ENCODE measurements around the gene GPI. TPM values are rescaled to one million over a fixed set of nuclear protein-coding genes. Genes with fewer than 3 reads are reported as not detected.

Gene GPI
- total RNA-seq, 1 experiment from 2014 or later, result 370 TPM

DNA sequence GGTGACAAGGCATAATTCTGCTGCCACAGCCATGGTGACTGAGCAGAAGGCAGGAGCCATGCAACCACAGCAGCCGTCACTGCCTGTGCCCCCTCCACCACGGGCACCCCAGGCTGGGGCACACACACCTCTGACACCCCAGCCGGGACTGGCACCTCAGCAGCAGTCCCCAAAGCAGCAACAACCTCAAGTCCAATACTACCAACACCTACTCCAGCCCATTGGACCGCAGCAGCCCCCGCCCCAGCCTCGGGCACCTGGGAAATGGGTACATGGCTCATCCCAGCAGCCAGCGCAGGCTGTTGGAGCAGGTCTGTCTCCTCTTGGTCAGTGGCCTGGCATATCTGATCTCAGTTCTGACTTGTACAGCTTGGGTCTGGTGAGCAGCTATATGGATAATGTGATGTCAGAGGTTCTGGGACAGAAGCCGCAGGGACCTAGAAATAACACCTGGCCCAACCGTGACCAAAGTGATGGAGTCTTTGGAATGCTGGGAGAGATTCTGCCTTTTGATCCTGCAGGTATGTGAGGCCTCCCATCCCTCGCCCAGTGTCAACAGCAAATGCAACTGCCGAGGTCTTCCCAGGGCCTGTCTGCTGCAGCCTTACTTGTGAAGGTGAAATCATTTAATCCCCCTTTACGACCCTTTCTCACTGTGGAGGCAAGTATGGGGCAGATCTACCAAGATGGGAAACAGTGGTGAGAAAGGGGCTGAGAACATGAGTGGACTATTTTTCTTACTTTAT, 22.9 kb upstream of the GPI start:
- no TSS peak for BruUV-seq (replicated peaks)
- Histone ChIP-seq H3K27ac (ENCODE audit: low read length) (no peak overlapping the region), H3K4me1 (ENCODE audit: control insufficient read depth, insufficient read depth, low read length) (no peaks in the 10 kb centered on the region), H3K4me3 (ENCODE audit: low read depth in 2 of 2, low read length in 2 of 2) (no peak overlapping the region), H3K27me3 (ENCODE audit: control insufficient read depth, insufficient read depth, low read length) (no peaks in the 10 kb centered on the region), H3K36me3 (ENCODE audit: control insufficient read depth, insufficient read depth, low read length) (peaks cover 3% of the 10 kb centered on the region; the same call in 1 of the 2 replicates), H3K9me3 (ENCODE audit: control insufficient read depth, insufficient read depth, low read depth, low read length) (no peaks in the 10 kb centered on the region)
- in situ Hi-C loops (cut with HindIII; ENCODE audit: low pct_unique_long_range_greater_than_20kb, low sequenced_read_pairs) (no loop called here), intact Hi-C loops (cut with micrococcal nuclease; ENCODE audit: unreplicated experiment) (no loop called here)
- CTCF ChIA-PET, result interaction anchor here (0.6 kb wide), 1 partner anchor 38 kb away, joined by 11 read pairs; no protein-coding TSS in a partner anchor
- DNase-seq (ENCODE audit: low read depth, low spot score) (no peak), ATAC-seq (no peak)
- no peak for TF ChIP-seq POLR2AphosphoS5 (IDR thresholded peaks at IDR 0.05; ENCODE audit: low read depth, low read length)
- TF ChIP-seq, protein P1, sequence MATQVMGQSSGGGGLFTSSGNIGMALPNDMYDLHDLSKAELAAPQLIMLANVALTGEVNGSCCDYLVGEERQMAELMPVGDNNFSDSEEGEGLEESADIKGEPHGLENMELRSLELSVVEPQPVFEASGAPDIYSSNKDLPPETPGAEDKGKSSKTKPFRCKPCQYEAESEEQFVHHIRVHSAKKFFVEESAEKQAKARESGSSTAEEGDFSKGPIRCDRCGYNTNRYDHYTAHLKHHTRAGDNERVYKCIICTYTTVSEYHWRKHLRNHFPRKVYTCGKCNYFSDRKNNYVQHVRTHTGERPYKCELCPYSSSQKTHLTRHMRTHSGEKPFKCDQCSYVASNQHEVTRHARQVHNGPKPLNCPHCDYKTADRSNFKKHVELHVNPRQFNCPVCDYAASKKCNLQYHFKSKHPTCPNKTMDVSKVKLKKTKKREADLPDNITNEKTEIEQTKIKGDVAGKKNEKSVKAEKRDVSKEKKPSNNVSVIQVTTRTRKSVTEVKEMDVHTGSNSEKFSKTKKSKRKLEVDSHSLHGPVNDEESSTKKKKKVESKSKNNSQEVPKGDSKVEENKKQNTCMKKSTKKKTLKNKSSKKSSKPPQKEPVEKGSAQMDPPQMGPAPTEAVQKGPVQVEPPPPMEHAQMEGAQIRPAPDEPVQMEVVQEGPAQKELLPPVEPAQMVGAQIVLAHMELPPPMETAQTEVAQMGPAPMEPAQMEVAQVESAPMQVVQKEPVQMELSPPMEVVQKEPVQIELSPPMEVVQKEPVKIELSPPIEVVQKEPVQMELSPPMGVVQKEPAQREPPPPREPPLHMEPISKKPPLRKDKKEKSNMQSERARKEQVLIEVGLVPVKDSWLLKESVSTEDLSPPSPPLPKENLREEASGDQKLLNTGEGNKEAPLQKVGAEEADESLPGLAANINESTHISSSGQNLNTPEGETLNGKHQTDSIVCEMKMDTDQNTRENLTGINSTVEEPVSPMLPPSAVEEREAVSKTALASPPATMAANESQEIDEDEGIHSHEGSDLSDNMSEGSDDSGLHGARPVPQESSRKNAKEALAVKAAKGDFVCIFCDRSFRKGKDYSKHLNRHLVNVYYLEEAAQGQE (IDR thresholded peaks at IDR 0.05; ENCODE audit: insufficient read depth in 1 of 2, low read depth in 2 of 2, low read length in 1 of 2), result no peak
- no peak for TF ChIP-seq TCF7L2 (IDR thresholded peaks at IDR 0.05; ENCODE audit: low read depth, low read length)
- no peak for TF ChIP-seq SIN3A (IDR thresholded peaks at IDR 0.05; ENCODE audit: borderline replicate concordance, insufficient read depth, low read depth, low read length)
- TF ChIP-seq, protein P2, sequence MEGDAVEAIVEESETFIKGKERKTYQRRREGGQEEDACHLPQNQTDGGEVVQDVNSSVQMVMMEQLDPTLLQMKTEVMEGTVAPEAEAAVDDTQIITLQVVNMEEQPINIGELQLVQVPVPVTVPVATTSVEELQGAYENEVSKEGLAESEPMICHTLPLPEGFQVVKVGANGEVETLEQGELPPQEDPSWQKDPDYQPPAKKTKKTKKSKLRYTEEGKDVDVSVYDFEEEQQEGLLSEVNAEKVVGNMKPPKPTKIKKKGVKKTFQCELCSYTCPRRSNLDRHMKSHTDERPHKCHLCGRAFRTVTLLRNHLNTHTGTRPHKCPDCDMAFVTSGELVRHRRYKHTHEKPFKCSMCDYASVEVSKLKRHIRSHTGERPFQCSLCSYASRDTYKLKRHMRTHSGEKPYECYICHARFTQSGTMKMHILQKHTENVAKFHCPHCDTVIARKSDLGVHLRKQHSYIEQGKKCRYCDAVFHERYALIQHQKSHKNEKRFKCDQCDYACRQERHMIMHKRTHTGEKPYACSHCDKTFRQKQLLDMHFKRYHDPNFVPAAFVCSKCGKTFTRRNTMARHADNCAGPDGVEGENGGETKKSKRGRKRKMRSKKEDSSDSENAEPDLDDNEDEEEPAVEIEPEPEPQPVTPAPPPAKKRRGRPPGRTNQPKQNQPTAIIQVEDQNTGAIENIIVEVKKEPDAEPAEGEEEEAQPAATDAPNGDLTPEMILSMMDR (IDR thresholded peaks at IDR 0.05), result no peak
- POLR2A ChIA-PET, result no interaction called here

DNA sequence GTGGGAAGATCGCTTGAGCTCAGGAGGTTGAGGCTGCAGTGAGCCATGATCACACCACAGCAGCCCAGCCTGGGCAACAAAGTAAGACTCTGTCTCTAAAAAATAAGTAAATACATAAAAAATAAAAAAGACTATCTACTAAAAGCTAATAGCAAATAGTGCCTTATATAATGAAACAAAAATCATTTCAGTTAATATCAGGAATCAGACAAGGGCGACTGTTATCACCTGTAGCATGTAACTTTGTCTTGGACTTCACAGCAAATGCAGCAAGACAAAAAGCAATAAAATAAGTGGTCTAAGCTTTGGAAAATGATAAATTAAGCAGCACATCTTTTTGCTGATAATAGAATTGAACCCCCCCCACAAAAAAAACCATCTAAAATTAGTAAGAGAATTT, 21.2 kb upstream of the GPI start:
- intact Hi-C loops (cut with micrococcal nuclease; ENCODE audit: unreplicated experiment) (no loop called here), in situ Hi-C loops (cut with HindIII; ENCODE audit: low pct_unique_long_range_greater_than_20kb, low sequenced_read_pairs) (no loop called here)
- Histone ChIP-seq H3K4me1 (ENCODE audit: control insufficient read depth, insufficient read depth, low read length) (no peaks in the 10 kb centered on the region), H3K27me3 (ENCODE audit: control insufficient read depth, insufficient read depth, low read length) (no peaks in the 10 kb centered on the region), H3K9me3 (ENCODE audit: control insufficient read depth, insufficient read depth, low read depth, low read length) (no peaks in the 10 kb centered on the region), H3K36me3 (ENCODE audit: control insufficient read depth, insufficient read depth, low read length) (peaks cover 3% of the 10 kb centered on the region; the same call in 1 of the 2 replicates), H3K4me3 (ENCODE audit: low read depth in 2 of 2, low read length in 2 of 2) (no peak overlapping the region), H3K27ac (ENCODE audit: low read length) (no peak overlapping the region)
- no TSS peak for BruUV-seq (replicated peaks)
- ChIA-PET CTCF (no interaction called here), POLR2A (no interaction called here)
- TF ChIP-seq SIN3A (IDR thresholded peaks at IDR 0.05; ENCODE audit: borderline replicate concordance, insufficient read depth, low read depth, low read length), result no peak
- TF ChIP-seq, protein P1 (IDR thresholded peaks at IDR 0.05; ENCODE audit: insufficient read depth in 1 of 2, low read depth in 2 of 2, low read length in 1 of 2), result no peak
- TF ChIP-seq, protein P2 (IDR thresholded peaks at IDR 0.05), result no peak
- TF ChIP-seq TCF7L2 (IDR thresholded peaks at IDR 0.05; ENCODE audit: low read depth, low read length), result no peak
- DNase-seq (ENCODE audit: low read depth, low spot score) (no peak), ATAC-seq (no peak)

All from Panc1 (cell line).